Effector memory CD8-positive, alpha-beta T cell (primary cell): ENCODE results near the gene CDH13.

Experiments used
- ATAC-seq: fragments of 150-1000 bp; cut with Tn5 transposase; replicated peaks from 2 replicates; pipeline ENCODE4 v1.10.0; 2021; ENCODE audit warnings: mild to moderate bottlenecking, moderate library complexity
- DNase-seq, 3 experiments: peaks; one replicate each; pipeline ENCODE4 v3.0.0; 2021
- H3K27ac Mint-ChIP-seq, 2 donors: one replicate each; pipeline ENCODE4 v1.8.0; 2022; ENCODE audit warnings: mild to moderate bottlenecking in 2 of 2, mixed read lengths in 2 of 2, moderate library complexity in 2 of 2
- H3K27me3 Mint-ChIP-seq, 2 donors: one replicate each; pipeline ENCODE4 v1.8.0; 2022; ENCODE audit warnings: mixed read lengths in 2 of 2
- H3K36me3 Mint-ChIP-seq: one replicate; pipeline ENCODE4 v1.8.0; 2022; ENCODE audit warnings: mild to moderate bottlenecking, moderate library complexity, mixed read lengths; ENCODE audit not compliant: insufficient read depth
- H3K4me1 Mint-ChIP-seq, 2 donors: one replicate each; pipeline ENCODE4 v1.8.0; 2022; ENCODE audit warnings: low read depth in 2 of 2, mixed read lengths in 2 of 2
- H3K4me3 Mint-ChIP-seq, 2 donors: one replicate each; pipeline ENCODE4 v1.8.0; 2022; ENCODE audit warnings: mild to moderate bottlenecking in 2 of 2, mixed read lengths in 2 of 2, moderate library complexity in 2 of 2
- H3K9me3 Mint-ChIP-seq, 2 donors: one replicate each; pipeline ENCODE4 v1.8.0; 2022; ENCODE audit warnings: mixed read lengths in 2 of 2

Gene CDH13

GRCh38 chr16:83615953-83616350 lies 989.2 kb downstream of the CDH13 start:
- DNase-seq (no peak), ATAC-seq (no peak)
- H3K4me1 Mint-ChIP-seq: no peaks in the 10 kb centered on the region
- peaks cover 0 to 17% of the 10 kb centered on the region in 2 donors for H3K27me3 Mint-ChIP-seq
- H3K36me3 Mint-ChIP-seq: peaks cover 6% of the 10 kb centered on the region
- no peak overlapping the region for H3K27ac Mint-ChIP-seq
- no peaks in the 10 kb centered on the region for H3K9me3 Mint-ChIP-seq
- H3K4me3 Mint-ChIP-seq: no peak overlapping the region

GRCh38 chr16:83619381-83620150 lies 992.8 kb downstream of the CDH13 start:
- DNase-seq (no peak), ATAC-seq (no peak)
- H3K36me3 Mint-ChIP-seq: peaks cover 4% of the 10 kb centered on the region
- H3K4me1 Mint-ChIP-seq: no peaks in the 10 kb centered on the region
- H3K9me3 Mint-ChIP-seq: no peaks in the 10 kb centered on the region
- no peak overlapping the region for H3K27ac Mint-ChIP-seq
- H3K27me3 Mint-ChIP-seq: peaks cover 0 to 25% of the 10 kb centered on the region in 2 donors
- no peak overlapping the region for H3K4me3 Mint-ChIP-seq

GRCh38 chr16:83622010-83622409 lies 995.2 kb downstream of the CDH13 start:
- H3K27ac Mint-ChIP-seq: no peak overlapping the region
- H3K27me3 Mint-ChIP-seq: peaks cover 0 to 11% of the 10 kb centered on the region in 2 donors
- no peak overlapping the region for H3K4me3 Mint-ChIP-seq
- no peaks in the 10 kb centered on the region for H3K4me1 Mint-ChIP-seq
- peaks cover under 1% of the 10 kb centered on the region for H3K36me3 Mint-ChIP-seq
- no peak for ATAC-seq
- no peak for DNase-seq
- H3K9me3 Mint-ChIP-seq: no peaks in the 10 kb centered on the region

- DNase-seq (no peak), ATAC-seq (no peak)
- Mint-ChIP-seq H3K9me3 (no peaks in the 10 kb centered on the region), H3K27me3 (peaks cover 0 to 8% of the 10 kb centered on the region in 2 donors), H3K4me1 (no peaks in the 10 kb centered on the region), H3K27ac (no peak overlapping the region), H3K4me3 (no peak overlapping the region), H3K36me3 (no peaks in the 10 kb centered on the region)
Observed at GRCh38 chr16:83623091-83623730, 996.4 kb downstream of the CDH13 start.

- H3K4me3 Mint-ChIP-seq: no peak overlapping the region
- no peaks in the 10 kb centered on the region for H3K4me1 Mint-ChIP-seq
- no peaks in the 10 kb centered on the region for H3K36me3 Mint-ChIP-seq
- no peak for ATAC-seq
- no peak overlapping the region for H3K27ac Mint-ChIP-seq
- peaks cover 0 to 8% of the 10 kb centered on the region in 2 donors for H3K27me3 Mint-ChIP-seq
- no peaks in the 10 kb centered on the region for H3K9me3 Mint-ChIP-seq
- DNase-seq: no peak
Observed at GRCh38 chr16:83623892-83624291, 997.1 kb downstream of the CDH13 start.

GRCh38 chr16:83624429-83625120 lies 997.8 kb downstream of the CDH13 start:
- H3K4me1 Mint-ChIP-seq: no peaks in the 10 kb centered on the region
- no peak for DNase-seq
- no peaks in the 10 kb centered on the region for H3K36me3 Mint-ChIP-seq
- no peak for ATAC-seq
- H3K4me3 Mint-ChIP-seq: no peak overlapping the region
- no peak overlapping the region for H3K27ac Mint-ChIP-seq
- H3K27me3 Mint-ChIP-seq: peaks cover 0 to 8% of the 10 kb centered on the region in 2 donors
- no peaks in the 10 kb centered on the region for H3K9me3 Mint-ChIP-seq

GRCh38 chr16:83626204-83626603 lies 999.4 kb downstream of the CDH13 start:
- Mint-ChIP-seq H3K4me1 (no peaks in the 10 kb centered on the region), H3K36me3 (no peaks in the 10 kb centered on the region), H3K27ac (no peak overlapping the region), H3K9me3 (no peaks in the 10 kb centered on the region), H3K27me3 (peaks cover 0 to 8% of the 10 kb centered on the region in 2 donors), H3K4me3 (no peak overlapping the region)
- ATAC-seq: no peak
- no peak for DNase-seq

GRCh38 chr16:83626676-83627075 lies 999.9 kb downstream of the CDH13 start:
- no peaks in the 10 kb centered on the region for H3K9me3 Mint-ChIP-seq
- DNase-seq (no peak), ATAC-seq (no peak)
- H3K27ac Mint-ChIP-seq: no peak overlapping the region
- no peaks in the 10 kb centered on the region for H3K4me1 Mint-ChIP-seq
- no peak overlapping the region for H3K4me3 Mint-ChIP-seq
- peaks cover 0 to 8% of the 10 kb centered on the region in 2 donors for H3K27me3 Mint-ChIP-seq
- no peaks in the 10 kb centered on the region for H3K36me3 Mint-ChIP-seq

GRCh38 chr16:83627996-83628395 lies 1001.2 kb downstream of the CDH13 start:
- no peak overlapping the region for H3K4me3 Mint-ChIP-seq
- no peaks in the 10 kb centered on the region for H3K36me3 Mint-ChIP-seq
- H3K4me1 Mint-ChIP-seq: no peaks in the 10 kb centered on the region
- H3K27ac Mint-ChIP-seq: no peak overlapping the region
- no peaks in the 10 kb centered on the region for H3K9me3 Mint-ChIP-seq
- H3K27me3 Mint-ChIP-seq: peaks cover 0 to 8% of the 10 kb centered on the region in 2 donors
- ATAC-seq (no peak), DNase-seq (no peak)

GRCh38 chr16:83629426-83629825 lies 1002.7 kb downstream of the CDH13 start:
- no peaks in the 10 kb centered on the region for H3K36me3 Mint-ChIP-seq
- H3K9me3 Mint-ChIP-seq: no peaks in the 10 kb centered on the region
- no peak for DNase-seq
- no peak overlapping the region for H3K4me3 Mint-ChIP-seq
- H3K27ac Mint-ChIP-seq: no peak overlapping the region
- no peaks in the 10 kb centered on the region for H3K4me1 Mint-ChIP-seq
- peaks cover 0 to under 1% of the 10 kb centered on the region in 2 donors for H3K27me3 Mint-ChIP-seq
- ATAC-seq: no peak

- no peaks in the 10 kb centered on the region for H3K4me1 Mint-ChIP-seq
- H3K36me3 Mint-ChIP-seq: no peaks in the 10 kb centered on the region
- ATAC-seq: no peak
- H3K4me3 Mint-ChIP-seq: no peak overlapping the region
- no peak for DNase-seq
- no peaks in the 10 kb centered on the region for H3K9me3 Mint-ChIP-seq
- no peak overlapping the region for H3K27ac Mint-ChIP-seq
- no peaks in the 10 kb centered on the region for H3K27me3 Mint-ChIP-seq
Observed at GRCh38 chr16:83629836-83630235, 1003.1 kb downstream of the CDH13 start.

GRCh38 chr16:83630979-83631378 lies 1004.2 kb downstream of the CDH13 start:
- Mint-ChIP-seq H3K36me3 (no peaks in the 10 kb centered on the region), H3K4me3 (no peak overlapping the region), H3K27ac (no peak overlapping the region), H3K9me3 (no peaks in the 10 kb centered on the region), H3K4me1 (no peaks in the 10 kb centered on the region), H3K27me3 (no peaks in the 10 kb centered on the region)
- no peak for DNase-seq
- no peak for ATAC-seq

GRCh38 chr16:83633286-83633685 lies 1006.5 kb downstream of the CDH13 start:
- no peaks in the 10 kb centered on the region for H3K36me3 Mint-ChIP-seq
- H3K27me3 Mint-ChIP-seq: no peaks in the 10 kb centered on the region
- H3K9me3 Mint-ChIP-seq: no peaks in the 10 kb centered on the region
- no peak for ATAC-seq
- no peak overlapping the region for H3K27ac Mint-ChIP-seq
- no peak overlapping the region for H3K4me3 Mint-ChIP-seq
- DNase-seq: no peak
- H3K4me1 Mint-ChIP-seq: no peaks in the 10 kb centered on the region

GRCh38 chr16:83648347-83648746 lies 1021.6 kb downstream of the CDH13 start:
- Mint-ChIP-seq H3K4me3 (no peak overlapping the region), H3K27ac (no peak overlapping the region), H3K27me3 (no peaks in the 10 kb centered on the region), H3K4me1 (no peaks in the 10 kb centered on the region), H3K9me3 (peaks cover 0 to 10% of the 10 kb centered on the region in 2 donors), H3K36me3 (no peaks in the 10 kb centered on the region)
- ATAC-seq: no peak
- no peak for DNase-seq
